Peyer's patch (tissue), 4 donors: ENCODE results near the gene AHRR. TPM values are rescaled to one million over a fixed set of nuclear protein-coding genes. Genes with fewer than 3 reads are reported as not detected.

Experiments used
- DNase-seq, 3 donors: peaks; one replicate each; pipeline ENCODE4 v3.0.0-alpha.2; 2017 to 2019
- H3K27ac ChIP-seq, 4 donors: fragments of 200-600 bp; sonication (generic); one replicate each; pipeline ENCODE4 v1.5.1; 2016 to 2019
- H3K27me3 ChIP-seq, 2 donors: fragments of 200-600 bp; sonication (generic); one replicate each; pipeline ENCODE4 v1.5.1; 2019
- H3K36me3 ChIP-seq, 3 donors: fragments of 200-600 bp; sonication (generic); one replicate each; pipeline ENCODE4 v1.5.1; 2016 to 2019
- H3K4me1 ChIP-seq, 4 donors: fragments of 200-600 bp; sonication (generic); one replicate each; pipeline ENCODE4 v1.5.1; 2016 to 2019
- H3K4me3 ChIP-seq, 4 donors: fragments of 200-600 bp; sonication (generic); 1 replicate in 3 of 4; 2 replicates in 1 of 4; pipeline ENCODE4 v1.5.1; 2016 to 2019; ENCODE audit warnings: mild to moderate bottlenecking in 1 of 4
- H3K9me3 ChIP-seq, 4 donors: fragments of 200-600 bp; sonication (generic); one replicate each; pipeline ENCODE4 v1.5.1; 2016 to 2019; ENCODE audit warnings: mild to moderate bottlenecking in 1 of 4
- POLR2A ChIP-seq, 2 donors: fragments of 450-650 bp; IDR thresholded peaks; one replicate each; pipeline ENCODE4 v1.5.1; 2017; ENCODE audit warnings: antibody characterized with exemption in 2 of 2, mild to moderate bottlenecking in 2 of 2, moderate library complexity in 2 of 2
- total RNA-seq, 4 donors: library from RNA; depleted of rRNA; stranded (reverse); fragments of >200 nt; gene quantifications; one replicate each; pipeline ENCODE4 v1.1.0, GENCODE V29; 2016
- TF ChIP-seq, protein P1 (sequence below), 6 experiments: fragments of 450-650 bp in 4 of 6; fragments of 200-600 bp in 2 of 6; sonication (generic) in 1 of 6; IDR thresholded peaks; one replicate each; pipeline ENCODE4 v1.5.1; 2017 to 2019; ENCODE audit warnings: antibody characterized with exemption in 6 of 6, mild to moderate bottlenecking in 3 of 6, moderate library complexity in 1 of 6

The AHRR gene
- total RNA-seq, 4 donors from 2014 or later = 1.6 to 28.1 (median 2.4) TPM

DNA sequence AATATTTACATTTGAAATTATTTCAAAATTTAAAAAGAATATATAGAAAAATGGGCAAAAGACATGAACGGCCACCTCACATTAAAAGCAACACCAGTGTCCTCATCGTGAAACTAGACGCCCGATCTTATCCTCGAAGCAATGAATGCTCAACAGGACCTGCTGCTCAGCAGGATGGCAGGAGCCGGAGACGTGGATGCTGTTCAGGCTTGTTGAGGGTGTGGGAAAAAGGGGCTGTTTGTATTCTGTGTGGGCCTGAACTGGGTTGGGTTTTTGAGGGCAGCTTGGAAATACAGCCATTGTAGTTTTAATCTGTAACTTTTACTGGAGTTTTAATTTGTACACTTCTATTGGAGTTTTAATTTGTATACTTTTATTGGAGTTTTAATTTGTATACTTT lies 141.8 kb downstream of the AHRR start:
- DNase-seq = peak in 2 of 3 donors; percentile 18 to 26
- H3K27me3 ChIP-seq = no peaks in the 10 kb centered on the region
- H3K4me3 ChIP-seq = no peak overlapping the region
- H3K9me3 ChIP-seq = no peaks in the 10 kb centered on the region
- no peak overlapping the region for H3K27ac ChIP-seq
- H3K36me3 ChIP-seq = peaks cover 0 to 85% (median 0%) of the 10 kb centered on the region in 3 donors
- H3K4me1 ChIP-seq = no peaks in the 10 kb centered on the region
- TF ChIP-seq POLR2A (IDR thresholded peaks at IDR 0.05) = no peak
- TF ChIP-seq, protein P1, sequence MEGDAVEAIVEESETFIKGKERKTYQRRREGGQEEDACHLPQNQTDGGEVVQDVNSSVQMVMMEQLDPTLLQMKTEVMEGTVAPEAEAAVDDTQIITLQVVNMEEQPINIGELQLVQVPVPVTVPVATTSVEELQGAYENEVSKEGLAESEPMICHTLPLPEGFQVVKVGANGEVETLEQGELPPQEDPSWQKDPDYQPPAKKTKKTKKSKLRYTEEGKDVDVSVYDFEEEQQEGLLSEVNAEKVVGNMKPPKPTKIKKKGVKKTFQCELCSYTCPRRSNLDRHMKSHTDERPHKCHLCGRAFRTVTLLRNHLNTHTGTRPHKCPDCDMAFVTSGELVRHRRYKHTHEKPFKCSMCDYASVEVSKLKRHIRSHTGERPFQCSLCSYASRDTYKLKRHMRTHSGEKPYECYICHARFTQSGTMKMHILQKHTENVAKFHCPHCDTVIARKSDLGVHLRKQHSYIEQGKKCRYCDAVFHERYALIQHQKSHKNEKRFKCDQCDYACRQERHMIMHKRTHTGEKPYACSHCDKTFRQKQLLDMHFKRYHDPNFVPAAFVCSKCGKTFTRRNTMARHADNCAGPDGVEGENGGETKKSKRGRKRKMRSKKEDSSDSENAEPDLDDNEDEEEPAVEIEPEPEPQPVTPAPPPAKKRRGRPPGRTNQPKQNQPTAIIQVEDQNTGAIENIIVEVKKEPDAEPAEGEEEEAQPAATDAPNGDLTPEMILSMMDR (IDR thresholded peaks at IDR 0.05) = no peak

DNA sequence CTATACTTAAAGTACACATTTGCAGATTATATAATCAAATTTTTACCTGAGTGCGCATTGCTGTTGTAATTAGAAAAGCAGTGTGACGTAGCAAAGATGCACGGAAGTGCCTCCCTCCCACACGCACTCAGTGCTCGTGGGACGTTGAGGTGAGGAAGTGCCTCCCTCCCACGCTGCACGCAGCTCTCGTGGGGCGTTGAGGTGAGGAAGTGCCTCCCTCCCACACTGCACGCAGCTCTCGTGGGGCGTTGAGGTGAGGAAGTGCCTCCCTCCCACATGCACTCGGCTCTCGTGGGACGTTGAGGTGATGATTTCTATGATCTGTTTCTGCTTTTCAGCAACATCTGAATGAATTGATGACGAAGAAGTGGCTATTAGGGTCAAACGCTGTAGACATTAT lies 142.4 kb downstream of the AHRR start:
- Histone ChIP-seq H3K4me3 (no peak overlapping the region), H3K4me1 (no peaks in the 10 kb centered on the region), H3K9me3 (no peaks in the 10 kb centered on the region), H3K36me3 (peaks cover 0 to 84% (median 0%) of the 10 kb centered on the region in 3 donors), H3K27me3 (no peaks in the 10 kb centered on the region), H3K27ac (peak overlapping the region in 1 of 4 donors; percentile 34)
- DNase-seq = peak; percentile 37 to 78 (median 74)
- TF ChIP-seq, protein P1 (IDR thresholded peaks at IDR 0.05) = no peak
- no peak for TF ChIP-seq POLR2A (IDR thresholded peaks at IDR 0.05)

DNA sequence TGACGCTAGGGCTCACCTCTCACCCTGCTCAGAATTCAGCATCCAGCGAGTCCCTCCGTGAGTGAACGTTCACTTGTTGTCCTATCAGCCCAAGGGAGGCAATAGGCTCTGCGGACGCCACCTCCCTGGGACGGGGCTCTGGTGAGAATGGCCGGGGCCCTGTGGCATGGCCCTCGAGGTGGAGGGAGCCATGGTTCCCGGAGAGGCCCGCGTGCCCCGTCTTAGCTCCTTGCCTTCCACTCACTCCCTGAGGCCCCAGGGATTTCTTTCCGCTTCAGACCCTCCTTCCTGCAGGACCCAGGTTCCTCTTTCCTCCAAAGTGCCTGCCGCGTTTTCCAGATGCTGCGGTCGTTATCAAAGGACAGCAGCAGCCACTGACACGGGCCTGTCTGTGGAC lies 142.9 kb downstream of the AHRR start:
- H3K4me1 ChIP-seq = no peaks in the 10 kb centered on the region
- no peaks in the 10 kb centered on the region for H3K27me3 ChIP-seq
- peaks cover 0 to 84% (median 0%) of the 10 kb centered on the region in 3 donors for H3K36me3 ChIP-seq
- peak overlapping the region in 1 of 4 donors; percentile 34 for H3K27ac ChIP-seq
- no peak overlapping the region for H3K4me3 ChIP-seq
- DNase-seq = peak in 2 of 3 donors; percentile 36 to 42
- TF ChIP-seq, protein P1 (IDR thresholded peaks at IDR 0.05) = no peak
- no peak for TF ChIP-seq POLR2A (IDR thresholded peaks at IDR 0.05)
- H3K9me3 ChIP-seq = no peaks in the 10 kb centered on the region

DNA sequence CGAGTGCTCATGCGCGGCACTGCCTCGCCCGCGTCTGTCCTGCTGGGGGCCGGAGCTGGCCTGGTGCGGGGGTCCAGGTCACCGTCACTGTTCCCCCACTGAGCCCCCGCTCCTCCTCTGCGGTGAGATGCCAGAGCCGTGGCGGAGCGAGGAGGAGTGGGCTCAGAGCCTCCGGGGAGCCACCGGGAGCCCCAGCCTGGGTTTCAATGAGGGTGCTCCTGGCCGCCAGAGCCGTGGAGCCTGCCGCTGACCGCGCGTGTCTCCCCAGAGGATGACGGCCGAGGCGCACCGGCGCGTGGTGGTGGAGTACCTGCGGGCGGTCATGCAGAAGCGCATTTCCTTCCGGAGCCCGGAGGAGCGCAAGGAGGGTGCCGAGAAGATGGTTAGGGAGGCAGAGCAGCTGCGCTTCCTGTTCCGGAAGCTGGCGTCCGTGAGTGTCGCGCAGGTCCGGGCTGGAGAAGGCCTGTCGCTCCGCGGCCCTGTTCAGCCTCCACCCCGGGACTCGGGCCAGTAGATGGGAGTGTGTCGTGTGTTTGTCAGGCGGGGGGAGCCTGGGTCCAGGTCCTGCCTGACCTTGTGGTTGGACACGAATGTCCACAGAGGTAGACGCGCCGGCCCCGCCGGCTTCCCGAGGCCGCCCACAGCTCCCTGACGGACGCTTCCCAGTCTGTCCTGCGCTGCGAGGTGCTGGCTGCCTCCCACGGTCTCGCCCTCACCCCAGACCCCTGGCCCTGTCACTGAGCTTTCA lies 143.5 kb downstream of the AHRR start:
- Histone ChIP-seq H3K27ac (no peak overlapping the region), H3K4me1 (no peaks in the 10 kb centered on the region), H3K4me3 (no peak overlapping the region), H3K27me3 (no peaks in the 10 kb centered on the region), H3K36me3 (peaks cover 0 to 81% (median 0%) of the 10 kb centered on the region in 3 donors), H3K9me3 (no peaks in the 10 kb centered on the region)
- TF ChIP-seq POLR2A (IDR thresholded peaks at IDR 0.05) = no peak
- TF ChIP-seq, protein P1 (IDR thresholded peaks at IDR 0.05) = no peak
- peak in 2 of 3 donors; percentile 42 to 44 for DNase-seq

DNA sequence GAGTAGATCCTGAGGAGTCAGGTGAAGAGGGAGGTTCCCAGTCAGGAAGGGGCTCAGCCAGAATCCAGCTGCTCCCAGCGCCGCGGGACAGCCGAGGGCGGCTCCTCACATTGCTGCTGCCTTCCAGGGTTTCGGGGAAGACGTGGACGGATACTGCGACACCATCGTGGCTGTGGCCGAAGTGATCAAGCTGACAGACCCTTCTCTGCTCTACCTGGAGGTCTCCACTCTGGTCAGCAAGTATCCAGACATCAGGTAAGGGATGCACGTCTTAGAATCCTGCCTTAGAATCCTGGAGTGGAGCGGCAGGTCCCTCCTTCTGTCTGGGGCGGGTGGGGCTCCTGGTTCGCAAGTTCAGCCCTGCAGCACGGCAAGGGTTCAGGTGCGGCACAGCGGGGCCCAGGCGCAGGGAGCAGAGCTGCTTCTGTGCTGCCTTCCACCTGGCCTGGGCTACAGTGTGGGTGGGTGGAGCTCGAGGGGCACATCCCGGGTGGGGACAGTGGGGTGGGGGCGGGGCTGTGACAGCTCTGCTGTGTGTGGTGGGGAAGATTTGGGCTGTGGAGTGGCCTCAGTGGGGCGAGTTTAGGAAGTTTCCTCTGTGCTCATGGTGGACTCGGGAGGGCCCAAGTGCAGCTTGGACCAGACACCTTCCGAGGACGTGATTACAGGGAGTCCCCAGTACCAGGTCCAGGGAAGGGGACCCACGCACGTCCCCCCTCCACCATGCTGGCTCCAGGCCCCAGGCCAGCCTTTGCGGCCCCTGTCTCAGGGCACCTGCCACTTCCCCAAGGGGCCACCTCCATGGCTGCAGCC lies 144.3 kb downstream of the AHRR start:
- no peaks in the 10 kb centered on the region for H3K27me3 ChIP-seq
- H3K4me3 ChIP-seq = no peak overlapping the region
- peaks cover 0 to 79% (median 0%) of the 10 kb centered on the region in 3 donors for H3K36me3 ChIP-seq
- H3K27ac ChIP-seq = no peak overlapping the region
- TF ChIP-seq, protein P1 (IDR thresholded peaks at IDR 0.05) = no peak
- no peak for TF ChIP-seq POLR2A (IDR thresholded peaks at IDR 0.05)
- no peaks in the 10 kb centered on the region for H3K4me1 ChIP-seq
- peak in 2 of 3 donors; percentile 34 to 47 for DNase-seq
- no peaks in the 10 kb centered on the region for H3K9me3 ChIP-seq
